ENCODE results near the gene RTN4R. TPM values are rescaled to one million over a fixed set of nuclear protein-coding genes. Genes with fewer than 3 reads are reported as not detected.
A peak's percentile ranks its signal among the peaks of the same experiment; 100 is the strongest.
"Not testable (repeated sequence)": the region's sequence is repeated elsewhere in the genome, so short reads cannot be mapped to it uniquely, and the experiment has no call there.

The RTN4R gene
- total and polyA plus RNA-seq, 9 of the 15 experiments (the other 6 are each of a cell fraction or from before 2014, with no cell fraction given): 0.04 to 2.8 (median 1.4) TPM; not detected in 3

GRCh38 chr22:20277936-20278635 is 10.0 kb upstream of the RTN4R start:
- DNase-seq (ENCODE audit: extremely low read depth in 1 of 4, low spot score in 3 of 4) (peak in 1 of 4 experiments; percentile 32), FAIRE-seq (peak; percentile 23)
- WGBS (ENCODE audit: insufficient coverage, low coverage, missing lambda C conversion rate): 6% methylated on average over 17 of the region's 18 CpGs
- BruUV-seq (replicated peaks); H2AFZ ChIP-seq (ENCODE audit: low read depth, low read length); H3K4me3 ChIP-seq; ATAC-seq; H3K9me1 ChIP-seq (ENCODE audit: control insufficient read depth, insufficient read depth, low read length); CTCF ChIA-PET (ENCODE audit: low intra/inter-chr PET ratio); H3K79me2 ChIP-seq (ENCODE audit: control insufficient read depth, insufficient read depth, low read length); H3K4me2 ChIP-seq (ENCODE audit: insufficient read depth, low read length); H3K36me3 ChIP-seq (ENCODE audit: control insufficient read depth, insufficient read depth, low read length); in situ Hi-C loops (cut with MboI); H3K27ac ChIP-seq (ENCODE audit: extremely low read depth, low read depth, low read length); intact Hi-C loops (cut with micrococcal nuclease); H3K9me3 ChIP-seq (replicated peaks; ENCODE audit: control insufficient read depth, insufficient read depth, low read depth, low read length); TF ChIP-seq PBX2 (tag; conservative IDR thresholded peaks at IDR 0.05; ENCODE audit: low read depth); JUN (IDR thresholded peaks at IDR 0.05; ENCODE audit: borderline replicate concordance, low read depth, low read length): not testable (repeated sequence)
- Histone ChIP-seq H3K27me3 (ENCODE audit: control insufficient read depth in 2 of 2, insufficient read depth in 2 of 2, low read length in 2 of 2) (peaks cover 46 to 88% of the 10 kb centered on the region in 2 experiments; a peak in 4 of 5 replicates), H3K4me1 (replicated peaks in 1 of 2; ENCODE audit: control insufficient read depth in 2 of 2, insufficient read depth in 2 of 2, low read length in 2 of 2) (peaks cover 0 to 33% of the 10 kb centered on the region in 2 experiments; a peak in 3 of 5 replicates), H3K9ac (ENCODE audit: insufficient read depth in 1 of 2, low read depth in 2 of 2, low read length in 2 of 2) (peak overlapping the region in 1 of 2 experiments; percentile 23; a peak in 1 of 4 replicates), H4K20me1 (replicated peaks; ENCODE audit: control insufficient read depth, insufficient read depth, low read length) (peaks cover 27% of the 10 kb centered on the region)
- TF ChIP-seq PBX2 (CRISPR knock-in tag; IDR thresholded peaks at IDR 0.05; ENCODE audit: low read depth) (0 out of 2 replicates have a peak, but pooled peaks have one; percentile 1), JUN (CRISPR knock-in tag; IDR thresholded peaks at IDR 0.05; ENCODE audit: borderline replicate concordance) (0 out of 2 replicates have a peak, but pooled peaks have one; percentile 18), ZNF639 (CRISPR knock-in tag; conservative IDR thresholded peaks at IDR 0.05 in 1 of 2, IDR thresholded peaks at IDR 0.05 in 1 of 2) (peak in 1 of 2 experiments; percentile 76; a peak in 1 of 4 replicates)
- POLR2A ChIA-PET: interaction anchor here (1.3 kb wide), 1 partner anchor 121 kb away, joined by 3 read pairs; no protein-coding TSS in a partner anchor

Data from K562 (cell line).